NCI-H748 treated with DMSO at 0.1 percent for 48 hours (cell line): Measurements from ENCODE around the gene CCT8.
A peak's percentile ranks its signal among the peaks of the same experiment; 100 is the strongest.
"Not testable (repeated sequence)": the region's sequence is repeated elsewhere in the genome, so short reads cannot be mapped to it uniquely, and the experiment has no call there.

Source experiments
- DNase-seq: peaks from one replicate; lab custom pipeline; 2025; lab: John Stamatoyannopoulos, UW

CCT8 gene

GRCh38 chr21:29018540-29018939 is 54.9 kb downstream of the CCT8 start:
- DNase-seq: peak; percentile 4

DNA sequence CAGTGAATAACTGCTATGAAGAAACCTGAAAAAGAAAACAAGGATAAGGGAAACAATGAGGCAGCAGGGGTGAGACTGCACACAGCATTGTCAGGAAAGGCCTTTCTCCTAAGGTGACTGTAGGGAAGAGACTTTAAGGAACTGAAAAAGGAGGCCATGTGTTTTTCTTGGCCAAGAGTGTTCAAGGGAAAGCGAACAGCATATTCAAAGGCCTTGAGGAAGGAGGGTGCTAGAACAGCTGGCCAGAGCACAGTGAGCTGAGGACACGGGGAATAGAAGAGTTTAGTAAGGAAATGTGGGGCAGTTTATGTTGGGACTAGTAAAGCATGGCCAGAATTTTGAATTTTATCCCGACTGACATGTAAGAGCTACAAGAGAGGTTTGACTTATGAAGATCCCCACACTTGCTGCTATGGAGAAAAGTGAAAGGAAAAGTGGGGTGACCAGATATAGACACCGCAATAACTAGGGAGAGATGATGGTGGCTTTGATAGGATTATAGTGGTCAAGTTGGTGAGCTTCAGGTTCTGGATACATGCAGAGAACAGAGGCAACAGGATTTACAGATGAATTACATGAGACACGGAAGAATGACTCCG is 55.7 kb downstream of the CCT8 start:
- DNase-seq: no peak

DNA sequence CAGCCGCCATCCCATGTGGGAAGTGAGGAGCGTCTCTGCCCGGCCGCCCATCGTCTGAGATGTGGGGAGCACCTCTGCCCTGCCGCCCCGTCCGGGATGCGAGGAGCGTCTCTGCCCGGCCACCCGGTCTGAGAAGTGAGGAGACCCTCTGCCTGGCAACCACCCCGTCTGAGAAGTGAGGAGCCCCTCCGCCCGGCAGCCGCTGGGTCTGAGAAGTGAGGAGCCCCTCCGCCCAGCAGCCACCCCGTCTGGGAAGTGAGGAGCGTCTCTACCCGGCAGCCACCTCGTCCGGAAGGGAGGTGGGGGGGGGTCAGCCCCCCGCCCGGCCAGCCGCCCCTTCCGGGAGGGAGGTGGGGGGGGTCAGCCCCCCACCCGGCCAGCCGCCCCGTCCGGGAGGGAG is 62.2 kb downstream of the CCT8 start:
- DNase-seq: not testable (repeated sequence)

- no peak for DNase-seq
Observed at GRCh38 chr21:29008367-29008766, 65.1 kb downstream of the CCT8 start.

DNA sequence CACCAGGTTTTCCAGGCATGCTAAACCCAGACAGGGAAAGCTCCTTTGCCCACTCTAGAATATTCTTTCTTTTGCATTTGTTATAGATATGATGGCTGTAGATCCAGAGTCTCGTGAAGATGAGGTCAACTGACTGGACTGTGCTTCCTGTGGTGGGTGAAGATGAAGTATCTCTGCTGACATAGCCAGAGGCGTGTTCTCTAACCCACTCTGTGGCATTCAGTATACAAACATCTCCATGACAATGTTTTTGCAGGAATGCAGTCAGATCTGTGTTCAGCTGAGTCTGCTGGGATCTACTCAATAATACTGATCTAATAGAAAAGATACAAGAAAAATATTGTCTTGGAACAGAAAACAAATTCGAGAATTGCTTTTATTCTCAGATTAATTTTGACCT is 65.6 kb downstream of the CCT8 start:
- no peak for DNase-seq

GRCh38 chr21:29007135-29007534 is 66.3 kb downstream of the CCT8 start:
- DNase-seq: no peak
